22Rv1 (cell line): ENCODE data around the gene IFTAP.

Experiments used
- ZFX ChIP-seq: fragments of 450-650 bp; IDR thresholded peaks from 2 replicates; pipeline ENCODE4 v1.6.1; 2017; ENCODE audit warnings: antibody characterized with exemption, borderline replicate concordance
- TF ChIP-seq, protein P1 (sequence below): fragments of 450-650 bp; IDR thresholded peaks from 2 replicates; pipeline ENCODE4 v1.5.1; 2017; ENCODE audit warnings: mild to moderate bottlenecking

DNA sequence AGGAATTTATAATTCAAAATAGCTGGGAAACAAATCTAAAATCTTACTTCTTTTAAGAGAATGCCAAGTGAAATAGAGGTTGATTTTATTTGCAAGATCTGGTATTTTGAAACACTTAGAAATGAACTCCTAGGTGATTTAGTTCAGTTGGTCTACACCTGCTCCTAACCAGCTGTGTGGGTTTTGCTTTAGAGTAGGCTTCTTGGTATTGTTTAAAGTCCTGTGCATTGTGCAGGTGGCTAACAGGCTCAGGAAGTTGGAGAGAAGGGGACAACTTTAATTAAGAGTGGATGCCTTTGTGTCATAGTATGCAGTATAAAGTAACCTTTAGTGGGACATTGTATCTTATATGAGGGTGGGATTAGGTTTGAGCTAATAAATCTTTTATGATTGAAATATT is 7.8 kb downstream of the IFTAP start:
- TF ChIP-seq, protein P1, sequence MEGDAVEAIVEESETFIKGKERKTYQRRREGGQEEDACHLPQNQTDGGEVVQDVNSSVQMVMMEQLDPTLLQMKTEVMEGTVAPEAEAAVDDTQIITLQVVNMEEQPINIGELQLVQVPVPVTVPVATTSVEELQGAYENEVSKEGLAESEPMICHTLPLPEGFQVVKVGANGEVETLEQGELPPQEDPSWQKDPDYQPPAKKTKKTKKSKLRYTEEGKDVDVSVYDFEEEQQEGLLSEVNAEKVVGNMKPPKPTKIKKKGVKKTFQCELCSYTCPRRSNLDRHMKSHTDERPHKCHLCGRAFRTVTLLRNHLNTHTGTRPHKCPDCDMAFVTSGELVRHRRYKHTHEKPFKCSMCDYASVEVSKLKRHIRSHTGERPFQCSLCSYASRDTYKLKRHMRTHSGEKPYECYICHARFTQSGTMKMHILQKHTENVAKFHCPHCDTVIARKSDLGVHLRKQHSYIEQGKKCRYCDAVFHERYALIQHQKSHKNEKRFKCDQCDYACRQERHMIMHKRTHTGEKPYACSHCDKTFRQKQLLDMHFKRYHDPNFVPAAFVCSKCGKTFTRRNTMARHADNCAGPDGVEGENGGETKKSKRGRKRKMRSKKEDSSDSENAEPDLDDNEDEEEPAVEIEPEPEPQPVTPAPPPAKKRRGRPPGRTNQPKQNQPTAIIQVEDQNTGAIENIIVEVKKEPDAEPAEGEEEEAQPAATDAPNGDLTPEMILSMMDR, result no peak
- TF ChIP-seq ZFX, result no peak
